ENCODE results near the gene PDE4D. TPM values are rescaled to one million over a fixed set of nuclear protein-coding genes. Genes with fewer than 3 reads are reported as not detected.

PDE4D gene
- total RNA-seq, 1 experiment from 2014 or later: 6.5 TPM

DNA sequence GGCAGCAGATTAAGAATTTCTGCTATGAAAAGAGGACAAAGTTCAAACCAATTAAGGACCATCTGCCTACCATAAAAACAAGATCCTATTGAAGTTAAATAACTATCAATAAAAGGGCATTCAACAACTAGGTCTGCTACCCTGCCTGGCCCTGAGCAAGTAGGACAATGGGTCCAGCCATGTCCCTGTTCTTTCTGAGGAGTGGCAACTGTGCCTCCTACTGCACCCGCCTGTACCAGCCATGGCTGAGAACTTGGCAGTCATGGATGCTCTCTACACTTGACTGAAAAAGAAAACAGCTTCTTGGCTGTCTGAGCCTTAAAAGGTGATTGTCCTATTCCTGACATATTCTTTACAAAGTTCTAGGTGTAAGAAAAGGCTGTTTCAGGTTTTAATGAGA lies 652.4 kb downstream of the PDE4D start:
- ChIA-PET POLR2A (ENCODE audit: low non-redundant PET) (no interaction called here), CTCF (no interaction called here)
- TF ChIP-seq EZH2 (IDR thresholded peaks at IDR 0.05; ENCODE audit: borderline replicate concordance, low read depth, low read length, poor library complexity, severe bottlenecking): no peak
- TF ChIP-seq, protein P1, sequence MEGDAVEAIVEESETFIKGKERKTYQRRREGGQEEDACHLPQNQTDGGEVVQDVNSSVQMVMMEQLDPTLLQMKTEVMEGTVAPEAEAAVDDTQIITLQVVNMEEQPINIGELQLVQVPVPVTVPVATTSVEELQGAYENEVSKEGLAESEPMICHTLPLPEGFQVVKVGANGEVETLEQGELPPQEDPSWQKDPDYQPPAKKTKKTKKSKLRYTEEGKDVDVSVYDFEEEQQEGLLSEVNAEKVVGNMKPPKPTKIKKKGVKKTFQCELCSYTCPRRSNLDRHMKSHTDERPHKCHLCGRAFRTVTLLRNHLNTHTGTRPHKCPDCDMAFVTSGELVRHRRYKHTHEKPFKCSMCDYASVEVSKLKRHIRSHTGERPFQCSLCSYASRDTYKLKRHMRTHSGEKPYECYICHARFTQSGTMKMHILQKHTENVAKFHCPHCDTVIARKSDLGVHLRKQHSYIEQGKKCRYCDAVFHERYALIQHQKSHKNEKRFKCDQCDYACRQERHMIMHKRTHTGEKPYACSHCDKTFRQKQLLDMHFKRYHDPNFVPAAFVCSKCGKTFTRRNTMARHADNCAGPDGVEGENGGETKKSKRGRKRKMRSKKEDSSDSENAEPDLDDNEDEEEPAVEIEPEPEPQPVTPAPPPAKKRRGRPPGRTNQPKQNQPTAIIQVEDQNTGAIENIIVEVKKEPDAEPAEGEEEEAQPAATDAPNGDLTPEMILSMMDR (conservative IDR thresholded peaks at IDR 0.05; ENCODE audit: low read depth, low read length): no peak
- no peak overlapping the region for H3K4me3 ChIP-seq (ENCODE audit: low read depth, low read length, poor library complexity, severe bottlenecking)
- H3K27ac ChIP-seq (ENCODE audit: low read depth, low read length, poor library complexity, severe bottlenecking): no peak overlapping the region
- H3K4me1 ChIP-seq (ENCODE audit: insufficient read depth, low read length, poor library complexity, severe bottlenecking): no peaks in the 10 kb centered on the region
- intact Hi-C loops (cut with micrococcal nuclease; ENCODE audit: unreplicated experiment): no loop called here
- BruUV-seq (replicated peaks): no TSS peak
- no peaks in the 10 kb centered on the region for H3K36me3 ChIP-seq (ENCODE audit: insufficient read depth, low read length, poor library complexity, severe bottlenecking)
- no peaks in the 10 kb centered on the region for H3K27me3 ChIP-seq (replicated peaks; ENCODE audit: insufficient read depth, low read depth, low read length, poor library complexity)
- no peaks in the 10 kb centered on the region for H3K9me3 ChIP-seq (ENCODE audit: low read depth, low read length, poor library complexity, severe bottlenecking)
- DNase-seq (ENCODE audit: low spot score): no peak

DNA sequence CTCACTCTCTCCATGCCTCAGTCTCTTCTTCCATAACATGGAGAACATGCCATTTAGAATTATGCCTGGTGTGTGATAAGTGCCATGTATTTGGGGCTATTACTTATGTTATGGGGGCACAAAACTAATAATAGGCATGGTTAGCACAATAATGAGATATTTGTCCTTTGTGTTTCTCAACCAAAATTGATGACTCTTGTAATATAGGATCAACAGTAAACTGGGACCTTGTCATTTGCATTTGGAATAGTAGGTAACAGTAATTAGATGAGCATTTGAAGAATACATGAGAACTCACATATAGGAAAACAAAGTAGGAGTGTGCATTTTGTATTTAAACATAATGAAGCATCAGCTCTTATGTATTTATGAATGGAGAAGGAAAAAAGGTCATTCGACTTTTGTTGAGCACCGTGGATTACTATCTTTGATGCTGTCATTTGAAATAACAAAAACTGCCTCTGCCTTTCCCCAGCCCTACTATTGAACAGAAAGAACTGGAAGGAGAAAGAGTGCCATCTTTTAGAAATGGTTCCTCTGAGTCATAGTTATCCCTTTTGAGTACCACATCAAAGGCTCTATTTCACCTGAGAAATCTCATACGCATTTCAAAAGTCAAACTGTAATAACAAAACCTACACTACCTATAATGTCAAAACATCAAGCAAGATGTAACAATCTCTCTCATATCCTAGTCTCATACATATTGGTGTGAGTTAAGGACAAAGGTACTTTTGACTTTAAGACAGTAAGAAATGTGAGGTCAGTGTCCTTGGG lies 655.2 kb downstream of the PDE4D start:
- no peak for TF ChIP-seq EZH2 (IDR thresholded peaks at IDR 0.05; ENCODE audit: borderline replicate concordance, low read depth, low read length, poor library complexity, severe bottlenecking)
- TF ChIP-seq, protein P1 (conservative IDR thresholded peaks at IDR 0.05; ENCODE audit: low read depth, low read length): no peak
- Histone ChIP-seq H3K27me3 (replicated peaks; ENCODE audit: insufficient read depth, low read depth, low read length, poor library complexity) (no peaks in the 10 kb centered on the region), H3K9me3 (ENCODE audit: low read depth, low read length, poor library complexity, severe bottlenecking) (no peaks in the 10 kb centered on the region), H3K27ac (ENCODE audit: low read depth, low read length, poor library complexity, severe bottlenecking) (no peak overlapping the region), H3K4me3 (ENCODE audit: low read depth, low read length, poor library complexity, severe bottlenecking) (no peak overlapping the region), H3K36me3 (ENCODE audit: insufficient read depth, low read length, poor library complexity, severe bottlenecking) (no peaks in the 10 kb centered on the region), H3K4me1 (ENCODE audit: insufficient read depth, low read length, poor library complexity, severe bottlenecking) (no peaks in the 10 kb centered on the region)
- no TSS peak for BruUV-seq (replicated peaks)
- no peak for DNase-seq (ENCODE audit: low spot score)
- POLR2A ChIA-PET (ENCODE audit: low non-redundant PET): no interaction called here
- intact Hi-C loops (cut with micrococcal nuclease; ENCODE audit: unreplicated experiment): no loop called here
- CTCF ChIA-PET: no interaction called here

DNA sequence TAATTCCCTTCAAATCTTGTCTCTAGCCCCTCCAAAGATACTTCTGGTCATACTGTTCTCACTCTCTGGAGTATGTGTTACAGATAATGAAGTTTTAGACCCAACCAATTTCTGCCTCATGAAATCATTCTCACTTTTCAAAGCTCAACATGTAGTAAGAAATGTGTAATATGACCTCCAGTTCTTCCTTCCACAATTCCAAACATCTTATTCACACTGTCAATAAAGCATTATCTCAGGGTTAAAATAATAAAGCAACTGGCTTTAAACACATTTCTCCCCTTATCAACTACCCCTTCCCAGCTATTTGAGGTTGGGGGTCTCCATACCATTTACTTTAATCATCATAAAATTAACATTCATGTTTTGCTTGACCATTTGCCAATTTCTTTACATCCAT lies 656.5 kb downstream of the PDE4D start:
- POLR2A ChIA-PET (ENCODE audit: low non-redundant PET): interaction anchor here (0.6 kb wide), 1 partner anchor 152 kb away, joined by 4 read pairs; no protein-coding TSS in a partner anchor
- no peak overlapping the region for H3K27ac ChIP-seq (ENCODE audit: low read depth, low read length, poor library complexity, severe bottlenecking)

More for the DNA sequence above, 656.5 kb downstream of the PDE4D start:
- CTCF ChIA-PET: no interaction called here
- Histone ChIP-seq H3K36me3 (ENCODE audit: insufficient read depth, low read length, poor library complexity, severe bottlenecking) (no peaks in the 10 kb centered on the region), H3K9me3 (ENCODE audit: low read depth, low read length, poor library complexity, severe bottlenecking) (no peaks in the 10 kb centered on the region), H3K27me3 (replicated peaks; ENCODE audit: insufficient read depth, low read depth, low read length, poor library complexity) (no peaks in the 10 kb centered on the region), H3K4me1 (ENCODE audit: insufficient read depth, low read length, poor library complexity, severe bottlenecking) (no peaks in the 10 kb centered on the region), H3K4me3 (ENCODE audit: low read depth, low read length, poor library complexity, severe bottlenecking) (no peak overlapping the region)
- intact Hi-C loops (cut with micrococcal nuclease; ENCODE audit: unreplicated experiment): no loop called here
- BruUV-seq (replicated peaks): no TSS peak
- TF ChIP-seq, protein P1 (conservative IDR thresholded peaks at IDR 0.05; ENCODE audit: low read depth, low read length): no peak
- no peak for TF ChIP-seq EZH2 (IDR thresholded peaks at IDR 0.05; ENCODE audit: borderline replicate concordance, low read depth, low read length, poor library complexity, severe bottlenecking)
- DNase-seq (ENCODE audit: low spot score): no peak
